BLaER1 (cell line): ENCODE measurements around the gene OGFOD2.

Source experiments
- H3K27ac ChIP-seq: shearing (Covaris generic); formaldehyde crosslinking; 2 replicates; pipeline ENCODE4 v1.8.1; 2022
- H3K27me3 ChIP-seq: shearing (Covaris generic); formaldehyde crosslinking; 2 replicates; pipeline ENCODE4 v1.8.1; 2022
- H3K36me3 ChIP-seq: shearing (Covaris generic); formaldehyde crosslinking; 2 replicates; pipeline ENCODE4 v1.8.1; 2022
- H3K4me1 ChIP-seq: shearing (Covaris generic); formaldehyde crosslinking; 2 replicates; pipeline ENCODE4 v1.8.1; 2022
- H3K4me2 ChIP-seq: shearing (Covaris generic); formaldehyde crosslinking; 2 replicates; pipeline ENCODE4 v1.8.1; 2022
- H3K4me3 ChIP-seq: shearing (Covaris generic); formaldehyde crosslinking; 2 replicates; pipeline ENCODE4 v1.8.1; 2022
- H3K9ac ChIP-seq: shearing (Covaris generic); formaldehyde crosslinking; 2 replicates; pipeline ENCODE4 v1.8.1; 2022
- H3K9me3 ChIP-seq: shearing (Covaris generic); formaldehyde crosslinking; 2 replicates; pipeline ENCODE4 v1.8.1; 2022
- H4K20me1 ChIP-seq: shearing (Covaris generic); formaldehyde crosslinking; 2 replicates; pipeline ENCODE4 v1.8.1; 2022
- Cebpa-rat ChIP-seq: shearing (Covaris generic); IDR thresholded peaks from 2 replicates; pipeline ENCODE4 v1.8.1; 2022

OGFOD2 gene

DNA sequence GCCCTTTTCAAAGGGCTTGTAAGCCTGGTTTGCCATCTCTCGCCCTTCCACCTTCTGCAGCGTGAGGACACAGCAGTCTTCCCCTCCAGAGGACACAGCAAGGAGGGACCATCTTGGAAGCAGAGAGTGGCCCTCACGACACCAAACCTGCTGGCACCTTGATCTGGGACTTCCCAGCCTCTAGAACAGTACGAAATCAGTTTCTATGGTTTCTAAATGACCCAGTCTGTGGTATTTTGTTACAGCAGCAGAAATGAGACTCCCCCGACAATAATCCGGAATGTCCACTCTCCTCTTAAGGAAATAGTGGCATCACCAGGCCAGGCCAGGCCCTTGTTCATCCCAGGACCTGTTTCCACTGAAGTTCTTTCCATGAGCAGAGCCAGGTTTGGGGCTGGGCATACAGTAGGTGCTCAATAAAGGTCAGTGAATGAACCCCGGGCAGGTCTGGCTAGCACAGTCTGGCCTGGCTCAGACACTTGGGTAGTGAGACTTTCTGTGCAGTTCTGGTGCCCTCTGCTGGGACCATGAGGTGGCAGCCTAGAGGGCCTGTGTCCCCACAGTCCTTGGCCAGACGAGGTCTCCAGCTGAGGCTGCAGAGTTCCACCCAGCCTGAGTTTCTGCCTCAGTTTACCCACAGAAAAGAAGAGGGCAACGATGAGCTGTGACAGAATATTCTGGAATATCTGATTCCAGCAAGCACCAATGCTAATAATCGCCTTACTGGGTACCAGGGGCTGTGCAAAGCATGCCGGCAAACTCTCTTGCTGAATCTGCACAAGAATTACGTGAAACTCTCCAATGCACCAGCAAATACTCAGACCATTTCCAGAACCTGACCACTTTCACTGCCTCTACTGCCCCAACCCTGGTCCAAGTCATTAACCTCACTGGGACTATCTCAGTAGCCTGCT, 22.8 kb upstream of the OGFOD2 start:
- H3K9me3 ChIP-seq: no peaks in the 10 kb centered on the region
- H3K4me1 ChIP-seq: peaks cover 44% of the 10 kb centered on the region
- H3K27me3 ChIP-seq: no peaks in the 10 kb centered on the region
- H3K27ac ChIP-seq: no peak overlapping the region
- no peak overlapping the region for H3K4me2 ChIP-seq
- H3K36me3 ChIP-seq: peaks cover 47% of the 10 kb centered on the region
- no peak for TF ChIP-seq Cebpa-rat
- no peak overlapping the region for H3K4me3 ChIP-seq
- 0 out of 2 replicates have a peak, but pooled peaks cover 16% of the 10 kb centered on the region for H4K20me1 ChIP-seq
- H3K9ac ChIP-seq: no peak overlapping the region

DNA sequence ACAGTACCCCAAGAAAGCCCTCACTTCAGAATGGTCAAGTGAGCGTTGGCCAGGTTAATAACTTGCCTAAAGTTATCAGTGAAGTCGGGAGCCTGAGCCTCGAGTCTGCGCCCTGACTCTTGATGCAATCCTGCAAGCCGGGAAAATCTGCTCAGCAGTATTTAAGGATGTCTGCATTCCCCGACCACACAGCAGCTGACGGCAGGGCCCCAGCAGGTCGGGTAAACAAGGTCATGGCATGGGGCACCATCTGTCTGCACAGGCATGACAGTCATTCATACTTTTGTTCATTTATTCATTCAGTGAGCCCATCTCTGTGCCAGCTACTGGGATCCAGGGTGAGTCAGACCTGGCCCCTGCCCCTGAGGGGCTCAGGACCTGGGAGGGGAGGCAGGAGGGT, 19.9 kb upstream of the OGFOD2 start:
- Histone ChIP-seq H3K4me2 (peak overlapping the region; percentile 34; the same call in 1 of the 2 replicates), H4K20me1 (0 out of 2 replicates have a peak, but pooled peaks cover 16% of the 10 kb centered on the region)
- TF ChIP-seq Cebpa-rat: no peak

DNA sequence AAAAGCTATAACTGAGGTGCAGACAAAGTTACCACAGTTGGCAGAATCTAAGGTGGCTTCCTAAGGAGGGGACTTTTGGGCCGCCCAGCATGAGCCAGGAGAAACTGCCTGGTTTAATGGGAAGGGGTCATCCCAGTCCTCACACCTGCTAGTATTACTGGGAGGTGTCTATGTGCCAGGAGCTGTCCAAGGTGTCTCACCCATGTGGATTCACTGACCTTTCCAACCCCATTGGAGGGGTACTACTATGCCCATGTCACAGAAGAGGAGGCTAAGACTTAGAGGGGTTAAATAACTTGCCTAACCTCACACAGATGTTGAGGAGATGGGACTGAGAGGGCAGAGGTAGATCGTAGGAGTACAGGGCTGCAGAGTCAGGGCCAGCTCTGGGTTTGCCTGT, 19.0 kb upstream of the OGFOD2 start:
- 0 out of 2 replicates have a peak, but pooled peaks cover 16% of the 10 kb centered on the region for H4K20me1 ChIP-seq
- peaks cover 59% of the 10 kb centered on the region for H3K36me3 ChIP-seq
- H3K9ac ChIP-seq: no peak overlapping the region
- H3K9me3 ChIP-seq: no peaks in the 10 kb centered on the region
- no peak overlapping the region for H3K27ac ChIP-seq
- no peak overlapping the region for H3K4me2 ChIP-seq
- H3K4me3 ChIP-seq: no peak overlapping the region
- TF ChIP-seq Cebpa-rat: no peak
- H3K27me3 ChIP-seq: no peaks in the 10 kb centered on the region
- H3K4me1 ChIP-seq: peaks cover 27% of the 10 kb centered on the region

More for the DNA sequence above, 19.9 kb upstream of the OGFOD2 start:
- no peaks in the 10 kb centered on the region for H3K9me3 ChIP-seq
- peaks cover 27% of the 10 kb centered on the region for H3K4me1 ChIP-seq
- H3K36me3 ChIP-seq: peaks cover 57% of the 10 kb centered on the region
- no peaks in the 10 kb centered on the region for H3K27me3 ChIP-seq
- H3K4me3 ChIP-seq: no peak overlapping the region
- H3K27ac ChIP-seq: no peak overlapping the region
- no peak overlapping the region for H3K9ac ChIP-seq

DNA sequence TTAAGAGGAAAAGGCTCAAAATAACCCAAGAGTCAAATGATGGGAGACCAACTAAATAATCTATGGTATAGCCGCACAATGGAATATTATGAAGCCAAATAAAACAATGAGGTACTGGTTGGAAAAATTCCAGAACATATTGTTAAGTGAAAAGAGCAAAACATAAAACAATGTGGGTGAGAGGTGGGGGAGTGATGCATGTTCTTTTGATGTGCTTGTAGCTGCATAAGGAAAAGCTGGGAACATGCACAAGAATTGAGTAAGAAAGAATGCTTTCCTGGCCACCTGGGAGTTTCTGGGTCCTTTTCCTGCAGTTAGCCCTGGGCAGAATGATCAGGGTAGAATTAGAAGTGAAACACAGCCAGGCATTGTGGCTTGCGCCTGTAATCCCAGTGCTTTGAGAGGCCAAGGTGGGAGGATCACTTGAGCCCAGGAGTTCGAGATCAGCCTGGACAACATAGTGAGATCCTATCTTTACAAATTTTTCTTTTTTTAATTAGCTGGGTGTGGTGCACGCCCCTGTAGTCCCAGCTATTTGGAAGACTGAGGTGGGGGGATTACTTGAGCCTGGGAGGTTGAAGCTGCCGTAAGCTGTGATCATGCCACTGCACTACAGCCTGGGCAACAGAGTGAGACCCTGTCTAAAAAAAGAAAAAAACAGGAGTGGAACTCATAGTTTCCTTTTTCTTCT, 16.7 kb upstream of the OGFOD2 start:
- H3K27me3 ChIP-seq: no peaks in the 10 kb centered on the region
- no peaks in the 10 kb centered on the region for H3K9me3 ChIP-seq
- no peak overlapping the region for H3K4me2 ChIP-seq
- H3K4me3 ChIP-seq: no peak overlapping the region
- 0 out of 2 replicates have a peak, but pooled peaks cover 19% of the 10 kb centered on the region for H4K20me1 ChIP-seq
- H3K36me3 ChIP-seq: peaks cover 55% of the 10 kb centered on the region
- H3K9ac ChIP-seq: no peak overlapping the region
- H3K4me1 ChIP-seq: peaks cover 35% of the 10 kb centered on the region
- no peak for TF ChIP-seq Cebpa-rat
- H3K27ac ChIP-seq: no peak overlapping the region

DNA sequence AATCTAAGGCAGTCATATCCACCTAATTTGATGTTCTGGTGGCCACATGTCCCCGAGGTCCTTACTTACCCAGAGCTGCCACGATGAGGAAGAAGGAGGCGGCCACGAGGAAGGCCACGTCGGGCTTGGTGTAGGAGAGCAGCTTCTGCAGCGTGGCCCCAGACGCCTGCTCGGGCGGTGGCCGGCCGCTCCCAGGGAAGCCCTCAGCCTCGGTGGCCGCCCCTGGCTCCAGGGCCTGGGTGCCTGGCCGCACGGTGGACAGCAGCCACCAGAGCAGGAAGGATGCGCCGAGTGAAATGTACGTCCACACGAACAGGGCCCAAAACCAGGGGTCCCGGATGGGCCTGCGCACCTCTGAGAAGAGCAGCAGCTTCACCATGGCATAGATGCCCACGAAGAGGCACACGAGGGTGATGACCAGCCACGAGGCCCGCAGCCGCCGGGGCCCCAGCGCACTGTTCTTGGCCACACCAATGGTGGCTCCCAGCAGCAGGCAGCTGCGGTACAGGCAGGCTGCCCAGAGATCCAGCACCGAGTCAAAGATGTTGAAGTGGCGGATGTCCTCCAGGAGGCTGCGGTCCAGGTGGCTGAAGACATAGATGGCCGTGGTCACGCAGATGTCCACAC, 15.4 kb upstream of the OGFOD2 start:
- Histone ChIP-seq H3K27me3 (no peaks in the 10 kb centered on the region), H3K36me3 (peaks cover 58% of the 10 kb centered on the region), H3K9ac (no peak overlapping the region), H3K4me1 (peaks cover 33% of the 10 kb centered on the region), H4K20me1 (0 out of 2 replicates have a peak, but pooled peaks cover 28% of the 10 kb centered on the region), H3K27ac (no peak overlapping the region), H3K9me3 (no peaks in the 10 kb centered on the region), H3K4me3 (no peak overlapping the region), H3K4me2 (no peak overlapping the region)
- TF ChIP-seq Cebpa-rat: no peak

DNA sequence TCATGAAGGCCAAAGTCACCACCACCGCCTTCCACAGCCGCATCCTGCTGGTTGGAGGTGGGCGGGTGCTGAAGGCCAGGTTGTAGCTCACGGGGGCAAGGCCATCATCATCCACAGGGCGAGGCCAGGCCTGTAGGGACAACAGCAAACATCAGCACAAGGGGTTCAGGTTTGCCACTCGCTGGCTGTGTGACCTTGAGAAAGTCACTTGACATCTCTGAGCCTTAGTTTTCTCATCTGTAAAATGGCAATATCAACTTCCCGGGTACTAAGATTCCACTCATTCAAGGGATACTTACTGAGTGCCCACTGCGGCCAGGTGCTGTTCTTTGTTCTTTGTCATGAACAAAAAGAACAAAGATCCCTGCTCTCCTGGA, 14.9 kb upstream of the OGFOD2 start:
- H3K9ac ChIP-seq: no peak overlapping the region
- no peak for TF ChIP-seq Cebpa-rat

DNA sequence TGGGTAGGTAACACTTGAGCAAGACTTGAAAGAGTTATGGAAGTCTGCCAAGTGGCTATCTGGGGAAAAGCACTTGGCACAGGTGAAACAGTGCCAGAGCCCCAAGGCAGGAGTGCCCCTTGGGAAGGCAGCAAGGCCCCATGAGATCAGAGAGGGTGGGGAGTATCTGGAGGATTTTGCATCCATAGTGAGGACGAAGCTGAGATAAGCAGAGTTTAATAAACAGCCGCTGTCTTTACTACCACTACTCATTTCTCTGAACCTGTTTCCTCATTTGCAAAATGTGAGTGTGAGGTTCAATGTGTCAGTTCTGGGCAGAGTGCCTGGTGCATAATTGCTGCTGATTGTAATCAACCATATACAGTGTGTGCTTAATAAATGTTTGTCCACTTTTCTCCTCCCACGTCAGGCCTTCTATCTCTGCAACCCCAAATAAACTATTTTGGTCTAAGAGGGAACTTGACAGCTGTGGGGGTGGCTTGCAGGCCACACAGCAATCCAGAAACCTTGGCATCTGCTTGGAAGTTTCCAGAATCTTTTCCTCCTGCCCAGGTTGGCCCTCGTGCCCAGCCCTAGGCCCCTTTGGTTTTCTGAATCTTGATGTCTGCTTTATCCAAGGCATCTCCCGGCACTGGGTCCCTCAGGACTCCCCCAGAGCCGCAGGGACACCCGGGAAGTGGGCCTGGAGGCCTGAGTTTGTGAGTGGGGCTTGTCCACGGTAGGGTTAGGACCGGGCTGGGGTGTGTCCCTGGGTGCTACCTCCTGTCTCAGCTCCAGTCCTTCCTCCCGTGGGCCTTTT, 13.3 kb upstream of the OGFOD2 start:
- no peaks in the 10 kb centered on the region for H3K9me3 ChIP-seq
- peak overlapping the region; percentile 12; the same call in 1 of the 2 replicates for H3K4me2 ChIP-seq
- no peak overlapping the region for H3K4me3 ChIP-seq
- H3K27me3 ChIP-seq: no peaks in the 10 kb centered on the region
- H3K27ac ChIP-seq: 0 out of 2 replicates have a peak overlapping the region, but pooled peaks have one; percentile 9
- H3K4me1 ChIP-seq: peaks cover 43% of the 10 kb centered on the region
- H3K36me3 ChIP-seq: peaks cover 45% of the 10 kb centered on the region
- no peak for TF ChIP-seq Cebpa-rat
- H3K9ac ChIP-seq: peak overlapping the region; percentile 26; the same call in 1 of the 2 replicates
- 0 out of 2 replicates have a peak, but pooled peaks cover 31% of the 10 kb centered on the region for H4K20me1 ChIP-seq

More for the DNA sequence above, 14.9 kb upstream of the OGFOD2 start:
- Histone ChIP-seq H3K4me2 (no peak overlapping the region), H3K36me3 (peaks cover 59% of the 10 kb centered on the region), H3K9me3 (no peaks in the 10 kb centered on the region), H3K27me3 (no peaks in the 10 kb centered on the region), H3K27ac (no peak overlapping the region), H3K4me1 (peaks cover 33% of the 10 kb centered on the region), H3K4me3 (no peak overlapping the region), H4K20me1 (0 out of 2 replicates have a peak, but pooled peaks cover 28% of the 10 kb centered on the region)

DNA sequence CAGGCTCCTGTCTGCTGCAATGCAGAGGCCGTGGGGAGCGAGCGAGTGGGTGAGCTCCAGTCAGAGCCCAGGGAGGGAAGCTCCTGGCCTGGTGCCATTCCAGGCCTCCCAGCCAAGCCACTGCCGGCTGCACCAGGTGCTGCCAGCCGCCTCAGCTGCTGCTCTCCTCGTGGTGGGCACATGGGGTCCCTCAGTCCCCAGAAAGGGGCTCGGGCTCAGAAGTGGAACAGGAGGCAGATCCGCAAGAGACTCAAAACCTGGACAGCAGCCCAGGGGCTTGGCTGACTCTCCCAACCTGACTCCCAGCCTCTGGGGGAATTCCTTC, 11.1 kb upstream of the OGFOD2 start:
- Histone ChIP-seq H3K4me1 (peaks cover 46% of the 10 kb centered on the region), H3K27me3 (no peaks in the 10 kb centered on the region), H3K27ac (no peak overlapping the region), H3K9me3 (no peaks in the 10 kb centered on the region), H3K4me3 (no peak overlapping the region), H3K9ac (no peak overlapping the region), H3K4me2 (0 out of 2 replicates have a peak overlapping the region, but pooled peaks have one; percentile 6), H4K20me1 (0 out of 2 replicates have a peak, but pooled peaks cover 31% of the 10 kb centered on the region), H3K36me3 (peaks cover 25% of the 10 kb centered on the region)
- TF ChIP-seq Cebpa-rat: no peak
